HFFc6 (cell line): ENCODE measurements around the gene FYB1. TPM values are rescaled to one million over a fixed set of nuclear protein-coding genes. Genes with fewer than 3 reads are reported as not detected.
"Not testable (repeated sequence)": the region's sequence is repeated elsewhere in the genome, so short reads cannot be mapped to it uniquely, and the experiment has no call there.

Source experiments
- DNase-seq: peaks from one replicate; pipeline ENCODE4 v3.0.0-alpha.2; 2018
- H3K27ac Mint-ChIP-seq: 2 replicates; pipeline ENCODE4 v1.8.0; 2020; ENCODE audit warnings: mild to moderate bottlenecking, mixed read lengths
- H3K27me3 Mint-ChIP-seq: 2 replicates; pipeline ENCODE4 v1.8.0; 2021; ENCODE audit warnings: mild to moderate bottlenecking, moderate library complexity, mixed read lengths; ENCODE audit not compliant: insufficient read depth
- H3K36me3 Mint-ChIP-seq: 2 replicates; pipeline ENCODE4 v1.8.0; 2021; ENCODE audit warnings: low read depth, mixed read lengths
- H3K4me1 Mint-ChIP-seq: 2 replicates; pipeline ENCODE4 v1.8.0; 2020; ENCODE audit warnings: low read depth, mixed read lengths
- H3K4me3 Mint-ChIP-seq: 2 replicates; pipeline ENCODE4 v1.8.0; 2020; ENCODE audit warnings: mild to moderate bottlenecking, moderate library complexity, mixed read lengths
- H3K9me3 Mint-ChIP-seq: 2 replicates; pipeline ENCODE4 v1.8.0; 2020; ENCODE audit warnings: mild to moderate bottlenecking, mixed read lengths
- CTCF ChIP-seq: fragments of 200-600 bp; sonication (generic); IDR thresholded peaks from 2 replicates; pipeline ENCODE4 v1.5.0; 2021; ENCODE audit warnings: antibody characterized with exemption, mild to moderate bottlenecking
- total RNA-seq, 6 experiments: library from RNA; stranded (reverse); fragmentation: NEBNext Ultra II Directional; extraction: Animal tissue kit (Norgen Biotek cat#: 25700); gene quantifications; 2 replicates in 1 of 6; 3 replicates in 5 of 6; pipeline ENCODE4 v1.2.3, GENCODE V29; 2021

FYB1 gene
- total RNA-seq, 6 experiments from 2014 or later, result 0.32 to 1.7 (median 0.49) TPM

GRCh38 chr5:39236718-39237117 lies 17.4 kb upstream of the FYB1 start:
- peaks cover 3% of the 10 kb centered on the region for H3K27me3 Mint-ChIP-seq
- no peak overlapping the region for H3K27ac Mint-ChIP-seq
- peaks cover 6% of the 10 kb centered on the region; the same call in 1 of the 2 replicates for H3K36me3 Mint-ChIP-seq
- no peak overlapping the region for H3K4me3 Mint-ChIP-seq
- TF ChIP-seq CTCF, result no peak
- peaks cover 4% of the 10 kb centered on the region; the same call in 1 of the 2 replicates for H3K4me1 Mint-ChIP-seq
- peaks cover 4% of the 10 kb centered on the region; the same call in 1 of the 2 replicates for H3K9me3 Mint-ChIP-seq
- no peak for DNase-seq

- H3K27ac Mint-ChIP-seq, result no peak overlapping the region
- H3K9me3 Mint-ChIP-seq, result peaks cover 4% of the 10 kb centered on the region; the same call in 1 of the 2 replicates
- no peak for TF ChIP-seq CTCF
- H3K27me3 Mint-ChIP-seq, result peaks cover 3% of the 10 kb centered on the region
- no peak for DNase-seq
- peaks cover 6% of the 10 kb centered on the region; the same call in 1 of the 2 replicates for H3K4me1 Mint-ChIP-seq
- H3K4me3 Mint-ChIP-seq, result no peak overlapping the region
- H3K36me3 Mint-ChIP-seq, result peaks cover 5% of the 10 kb centered on the region; the same call in 1 of the 2 replicates
Measured at GRCh38 chr5:39235648-39236047, 16.3 kb upstream of the FYB1 start.

GRCh38 chr5:39234494-39234893 lies 15.1 kb upstream of the FYB1 start:
- H3K27me3 Mint-ChIP-seq, H3K36me3 Mint-ChIP-seq, H3K4me3 Mint-ChIP-seq, H3K27ac Mint-ChIP-seq, H3K9me3 Mint-ChIP-seq, DNase-seq, H3K4me1 Mint-ChIP-seq: not testable (repeated sequence)

- no peak overlapping the region for H3K27ac Mint-ChIP-seq
- no peaks in the 10 kb centered on the region for H3K36me3 Mint-ChIP-seq
- H3K4me1 Mint-ChIP-seq, result peaks cover 6% of the 10 kb centered on the region; the same call in 1 of the 2 replicates
- no peaks in the 10 kb centered on the region for H3K9me3 Mint-ChIP-seq
- no peak overlapping the region for H3K4me3 Mint-ChIP-seq
- no peak for TF ChIP-seq CTCF
- DNase-seq, result no peak
- peaks cover 3% of the 10 kb centered on the region for H3K27me3 Mint-ChIP-seq
Measured at GRCh38 chr5:39233783-39234182, 14.4 kb upstream of the FYB1 start.

- H3K4me3 Mint-ChIP-seq, result no peak overlapping the region
- no peak for TF ChIP-seq CTCF
- H3K27ac Mint-ChIP-seq, result no peak overlapping the region
- no peak for DNase-seq
- peaks cover 2% of the 10 kb centered on the region for H3K27me3 Mint-ChIP-seq
- no peaks in the 10 kb centered on the region for H3K9me3 Mint-ChIP-seq
- H3K4me1 Mint-ChIP-seq, result peaks cover 6% of the 10 kb centered on the region; the same call in 1 of the 2 replicates
- no peaks in the 10 kb centered on the region for H3K36me3 Mint-ChIP-seq
Measured at GRCh38 chr5:39231705-39232525, 12.6 kb upstream of the FYB1 start.

- H3K4me1 Mint-ChIP-seq, result peaks cover 6% of the 10 kb centered on the region; the same call in 1 of the 2 replicates
- no peak overlapping the region for H3K27ac Mint-ChIP-seq
- H3K4me3 Mint-ChIP-seq, result no peak overlapping the region
- H3K27me3 Mint-ChIP-seq, result no peaks in the 10 kb centered on the region; the same call in 1 of the 2 replicates
- DNase-seq, result no peak
- H3K9me3 Mint-ChIP-seq, result no peaks in the 10 kb centered on the region
- H3K36me3 Mint-ChIP-seq, result no peaks in the 10 kb centered on the region
- no peak for TF ChIP-seq CTCF
Measured at GRCh38 chr5:39228596-39228995, 9.2 kb upstream of the FYB1 start.
